Ovary (tissue), 9 donors: ENCODE results near the gene FAM53B. TPM values are rescaled to one million over a fixed set of nuclear protein-coding genes. Genes with fewer than 3 reads are reported as not detected.

ENCODE experiments used
- DNase-seq, 5 donors: peaks; one replicate each; pipeline ENCODE4 v3.0.0-alpha.2; 2019 to 2020
- H3K27ac ChIP-seq, 2 donors: fragments of 200-600 bp; one replicate each; pipeline versions ENCODE4 v1.5.1 to v1.8.0; 2019 to 2022
- H3K27me3 ChIP-seq: fragments of 200-600 bp; one replicate; pipeline ENCODE4 v1.8.0; 2022
- H3K36me3 ChIP-seq: fragments of 200-600 bp; sonication (generic); one replicate; pipeline ENCODE4 v1.5.1; 2019
- H3K4me1 ChIP-seq: one replicate; pipeline ENCODE4 v1.8.1; 2013; ENCODE audit warnings: mild to moderate bottlenecking, moderate library complexity; ENCODE audit not compliant: insufficient read depth
- H3K4me3 ChIP-seq: fragments of 200-600 bp; sonication (generic); one replicate; pipeline ENCODE4 v1.5.1; 2017
- H3K9me3 ChIP-seq, 2 donors: fragments of 200-600 bp in 1 of 2; sonication (generic) in 1 of 2; one replicate each; pipeline versions ENCODE4 v1.5.1 to v1.8.1; 2013 to 2019; ENCODE audit warnings: mild to moderate bottlenecking in 1 of 2, moderate library complexity in 1 of 2
- CTCF ChIP-seq, 3 donors: fragments of 450-650 bp in 2 of 3; fragments of 200-600 bp in 1 of 3; IDR thresholded peaks; one replicate each; pipeline versions ENCODE4 v1.5.1 to v1.8.0; 2016 to 2022; ENCODE audit warnings: antibody characterized with exemption in 3 of 3, mild to moderate bottlenecking in 1 of 3
- EP300 ChIP-seq: sonication (generic); formaldehyde crosslinking; IDR thresholded peaks from one replicate; pipeline ENCODE4 v1.6.1; 2017; ENCODE audit warnings: antibody characterized with exemption
- POLR2A ChIP-seq: fragments of 450-650 bp; IDR thresholded peaks from one replicate; pipeline ENCODE4 v1.6.1; 2017; ENCODE audit warnings: antibody characterized with exemption, mild to moderate bottlenecking, moderate library complexity
- WGBS, 3 donors: extraction: QIAGEN DNeasy Blood & Tissue Kit in 1 of 3; methylation state at CpG; one replicate each; pipeline versions ENCODE4 v1.1.5 to v1.1.7; 2013 to 2017; 5-methylcytosine and 5-hydroxymethylcytosine counted together
- intact Hi-C, 4 donors: fragments of 100-400 bp; cut with DNase I; formaldehyde crosslinking; loops; one replicate each; pipeline versions ENCODE4 v1.11.0 to v1.15.1; 2022 to 2023
- polyA plus RNA-seq, 2 donors: library from polyadenylated mRNA; stranded (reverse); fragments of 200-250 nt in 1 of 2; fragments of 350-450 nt in 1 of 2; fragmentation: Illumina TruSeq in 1 of 2; extraction: RNeasy Lipid Tissue Mini Kit (QIAGEN cat#74804) in 1 of 2; gene quantifications; one replicate each; pipeline ENCODE4 v1.2.3, GENCODE V29; 2013 to 2014
- total RNA-seq, 7 donors: library from RNA; depleted of rRNA in 2 of 7; stranded (reverse); fragments of >200 nt in 2 of 7; fragmentation: NEBNext Ultra II Directional in 3 of 7; extraction: Animal tissue kit (Norgen Biotek cat#: 25700) in 3 of 7; gene quantifications; one replicate each; pipeline versions ENCODE4 v1.1.0 to v1.2.4, GENCODE V29; 2016 to 2023
- donor health status: DM: no; HTN: no; CAD: no; lungs with moderate emphysema.
- donor health status: DM: no; HTN: no; CAD: no.
- donor health status: Bipolar disorder and iron deficiency.
- donor health status: DM: yes; HTN: yes; CAD: no.
- donor health status: DM: no; HTN: no; CAD: no.
- donor health status: DM: yes; HTN: yes; CAD: no.

FAM53B gene
- total and polyA plus RNA-seq, 9 donors: 9.7 to 77.6 (median 45.5) TPM

DNA sequence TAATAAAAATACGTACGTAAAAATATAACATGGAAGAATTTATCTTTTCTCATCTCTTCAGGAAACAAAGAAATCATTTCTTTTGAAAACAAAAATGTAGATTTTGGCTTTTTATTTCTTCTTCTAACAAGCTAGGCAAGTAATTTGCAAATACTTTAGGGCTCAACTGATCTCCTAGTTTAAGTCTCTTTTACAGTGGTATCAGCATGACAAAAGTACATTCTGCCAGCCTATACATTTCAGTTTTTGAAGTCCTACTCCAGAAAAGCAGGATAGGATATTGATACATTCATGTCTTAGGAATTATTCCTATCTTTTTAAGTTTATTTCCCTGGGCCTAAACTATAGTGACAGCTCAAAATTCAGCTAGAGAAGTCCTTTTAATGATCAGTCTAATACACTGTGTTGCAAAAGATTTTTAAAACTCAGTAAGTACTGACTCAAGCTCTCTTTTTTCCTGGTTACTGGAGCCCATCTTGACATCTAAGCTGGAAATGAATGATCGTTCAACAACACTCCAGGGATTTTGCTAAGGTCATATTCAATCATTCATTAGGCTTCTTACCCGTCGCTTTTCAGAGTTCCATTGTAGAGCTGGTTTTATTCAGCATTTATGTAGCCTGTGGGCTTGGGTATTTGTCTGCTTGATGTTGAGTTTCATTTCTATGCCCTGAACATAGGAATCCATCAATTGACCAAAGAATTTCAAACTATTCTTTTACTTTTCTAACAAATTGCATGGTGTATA, 12.2 kb upstream of the FAM53B start:
- Histone ChIP-seq H3K36me3 (no peaks in the 10 kb centered on the region), H3K4me1 (no peaks in the 10 kb centered on the region), H3K9me3 (no peaks in the 10 kb centered on the region), H3K4me3 (no peak overlapping the region), H3K27ac (no peak overlapping the region), H3K27me3 (no peaks in the 10 kb centered on the region)
- 82 to 84% (median 83%) methylated on average over 5 of the region's 5 CpGs for WGBS, 3 donors
- intact Hi-C loops: no loop called here
- TF ChIP-seq CTCF (IDR thresholded peaks at IDR 0.05): no peak
- TF ChIP-seq EP300: no peak
- no peak for TF ChIP-seq POLR2A
- no peak for DNase-seq

GRCh38 chr10:124755581-124755980, 11.4 kb upstream of the FAM53B start:
- intact Hi-C loops: no loop called here

DNA sequence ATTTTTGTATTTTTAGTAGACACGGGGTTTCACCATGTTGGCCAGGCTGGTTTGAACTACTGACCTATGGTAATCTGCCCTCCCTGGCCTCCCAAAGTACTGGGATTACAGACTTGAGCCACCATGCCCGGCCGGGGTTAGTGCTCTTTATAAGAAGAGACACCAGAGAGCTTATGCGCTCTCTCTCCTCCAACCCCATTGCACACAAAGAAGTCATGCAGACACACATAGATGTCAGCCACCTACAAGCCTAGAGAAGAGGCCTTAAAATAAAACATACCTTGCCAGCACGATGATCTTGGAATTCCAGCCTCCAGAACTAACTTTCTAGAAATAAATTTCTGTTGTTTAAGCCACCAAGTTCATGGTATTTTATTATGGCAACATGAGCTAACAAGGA, 10.0 kb upstream of the FAM53B start:
- no peaks in the 10 kb centered on the region for H3K4me1 ChIP-seq
- DNase-seq: no peak
- no peaks in the 10 kb centered on the region for H3K36me3 ChIP-seq
- no peak overlapping the region for H3K27ac ChIP-seq
- no peaks in the 10 kb centered on the region for H3K9me3 ChIP-seq
- no peak for TF ChIP-seq POLR2A
- TF ChIP-seq CTCF (IDR thresholded peaks at IDR 0.05): no peak
- TF ChIP-seq EP300: no peak
- no peaks in the 10 kb centered on the region for H3K27me3 ChIP-seq
- 84 to 87% (median 86%) methylated on average over 5 of the region's 5 CpGs for WGBS, 3 donors
- intact Hi-C loops: no loop called here
- H3K4me3 ChIP-seq: no peak overlapping the region

More at GRCh38 chr10:124755581-124755980, 11.4 kb upstream of the FAM53B start:
- WGBS, 3 donors: 69 to 86% (median 70%) methylated on average over 2 of the region's 2 CpGs
- no peak overlapping the region for H3K27ac ChIP-seq
- no peaks in the 10 kb centered on the region for H3K9me3 ChIP-seq
- no peaks in the 10 kb centered on the region for H3K36me3 ChIP-seq
- no peaks in the 10 kb centered on the region for H3K4me1 ChIP-seq
- TF ChIP-seq EP300: no peak
- TF ChIP-seq CTCF (IDR thresholded peaks at IDR 0.05): no peak
- no peak for TF ChIP-seq POLR2A
- H3K27me3 ChIP-seq: no peaks in the 10 kb centered on the region
- H3K4me3 ChIP-seq: no peak overlapping the region
- no peak for DNase-seq

- Histone ChIP-seq H3K4me1 (no peaks in the 10 kb centered on the region), H3K36me3 (no peaks in the 10 kb centered on the region), H3K4me3 (no peak overlapping the region), H3K9me3 (no peaks in the 10 kb centered on the region), H3K27ac (no peak overlapping the region), H3K27me3 (no peaks in the 10 kb centered on the region)
- DNase-seq: no peak
- 76 to 82% (median 79%) methylated on average over 4 of the region's 4 CpGs for WGBS, 3 donors
- TF ChIP-seq POLR2A: no peak
- no peak for TF ChIP-seq EP300
- TF ChIP-seq CTCF (IDR thresholded peaks at IDR 0.05): no peak
- intact Hi-C loops: no loop called here
These were observed 4.9 kb upstream of the FAM53B start for GRCh38 chr10:124748953-124749645.
